Measurements from ENCODE around the gene IGSF6.

- TF ChIP-seq REST (IDR thresholded peaks at IDR 0.05; ENCODE audit: insufficient read depth in 1 of 2, low read depth in 2 of 2, low read length in 2 of 2) (no peak), SIN3A (IDR thresholded peaks at IDR 0.05; ENCODE audit: borderline replicate concordance, insufficient read depth, low read length) (no peak)
Observed at GRCh38 chr16:21602785-21603184, 49.6 kb downstream of the IGSF6 start.

Measured in PFSK-1 (cell line).